Erythroblast (primary cell): ENCODE data around the gene SSBP3.

Source experiments
- GATA1 ChIP-seq: IDR thresholded peaks from 2 replicates; pipeline ENCODE4 v1.6.1; 2011; ENCODE audit warnings: low read depth, mild to moderate bottlenecking, control low read depth, low read length, moderate library complexity
- POLR2A ChIP-seq: IDR thresholded peaks from 2 replicates; pipeline ENCODE4 v1.6.1; 2011; ENCODE audit warnings: mild to moderate bottlenecking, low read length

GRCh38 chr1:54228638-54229079, 177.5 kb downstream of the SSBP3 start:
- TF ChIP-seq POLR2A (no peak), GATA1 (no peak)
